Activated B cell treated with CpG ODN at 0.5 μM for 24 hours (primary cell): Measurements from ENCODE around the gene TUBA1C. TPM values are rescaled to one million over a fixed set of nuclear protein-coding genes. Genes with fewer than 3 reads are reported as not detected.

ENCODE experiments used
- ATAC-seq: fragments of 200-7000 bp; cut with Tn5 transposase; one replicate; pipeline ENCODE4 v1.10.0; 2021; ENCODE audit warnings: low read depth, mild to moderate bottlenecking, moderate library complexity
- CTCF ChIA-PET: fragments of 350-600 bp; sonication (Branson Sonifier 250); formaldehyde crosslinking; loops from one replicate; lab custom pipeline; 2021; ENCODE audit warnings: antibody characterized with exemption; lab: Charles Lee
- POLR2A ChIA-PET: fragments of 350-600 bp; sonication (Branson Sonifier 250); formaldehyde crosslinking; loops from one replicate; lab custom pipeline; 2021; ENCODE audit warnings: antibody characterized with exemption; lab: Charles Lee
- DNase-seq: peaks from one replicate; pipeline ENCODE4 v3.0.0; 2022
- H3K27ac Mint-ChIP-seq: one replicate; pipeline ENCODE4 v1.8.0; 2020; ENCODE audit warnings: mixed read lengths
- H3K27me3 Mint-ChIP-seq: one replicate; pipeline ENCODE4 v1.8.0; 2021; ENCODE audit warnings: mixed read lengths
- H3K36me3 Mint-ChIP-seq: one replicate; pipeline ENCODE4 v1.8.0; 2021; ENCODE audit warnings: low read depth, mixed read lengths
- H3K4me1 Mint-ChIP-seq: one replicate; pipeline ENCODE4 v1.8.0; 2021; ENCODE audit warnings: mixed read lengths
- H3K4me3 Mint-ChIP-seq: one replicate; pipeline ENCODE4 v1.8.0; 2020; ENCODE audit warnings: mild to moderate bottlenecking, mixed read lengths
- H3K9me3 Mint-ChIP-seq: one replicate; pipeline ENCODE4 v1.8.0; 2020; ENCODE audit warnings: mixed read lengths
- intact Hi-C: fragments of 100-400 bp; cut with micrococcal nuclease; formaldehyde crosslinking; loops from one replicate; pipeline ENCODE4 v1.15.1; 2024
- total RNA-seq: library from RNA; stranded (reverse); gene quantifications from 2 replicates; pipeline ENCODE4 v1.2.3, GENCODE V29; 2022
- TF ChIP-seq, protein P1 (sequence below): fragments of 200-600 bp; IDR thresholded peaks from one replicate; pipeline ENCODE4 v1.8.0; 2022; ENCODE audit warnings: antibody characterized with exemption, mild to moderate bottlenecking

Gene TUBA1C
- total RNA-seq, 1 donor from 2014 or later, result 142 TPM

GRCh38 chr12:49233842-49234526 is 30.9 kb upstream of the TUBA1C start:
- TF ChIP-seq, protein P1, sequence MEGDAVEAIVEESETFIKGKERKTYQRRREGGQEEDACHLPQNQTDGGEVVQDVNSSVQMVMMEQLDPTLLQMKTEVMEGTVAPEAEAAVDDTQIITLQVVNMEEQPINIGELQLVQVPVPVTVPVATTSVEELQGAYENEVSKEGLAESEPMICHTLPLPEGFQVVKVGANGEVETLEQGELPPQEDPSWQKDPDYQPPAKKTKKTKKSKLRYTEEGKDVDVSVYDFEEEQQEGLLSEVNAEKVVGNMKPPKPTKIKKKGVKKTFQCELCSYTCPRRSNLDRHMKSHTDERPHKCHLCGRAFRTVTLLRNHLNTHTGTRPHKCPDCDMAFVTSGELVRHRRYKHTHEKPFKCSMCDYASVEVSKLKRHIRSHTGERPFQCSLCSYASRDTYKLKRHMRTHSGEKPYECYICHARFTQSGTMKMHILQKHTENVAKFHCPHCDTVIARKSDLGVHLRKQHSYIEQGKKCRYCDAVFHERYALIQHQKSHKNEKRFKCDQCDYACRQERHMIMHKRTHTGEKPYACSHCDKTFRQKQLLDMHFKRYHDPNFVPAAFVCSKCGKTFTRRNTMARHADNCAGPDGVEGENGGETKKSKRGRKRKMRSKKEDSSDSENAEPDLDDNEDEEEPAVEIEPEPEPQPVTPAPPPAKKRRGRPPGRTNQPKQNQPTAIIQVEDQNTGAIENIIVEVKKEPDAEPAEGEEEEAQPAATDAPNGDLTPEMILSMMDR, result no peak
- intact Hi-C loops, result loop anchor here (1.0 to 10.0 kb wide), 8 partner anchors 31 to 309 kb away; partner anchors contain the start of genes FKBP11, LMBR1L, RHEBL1 and TUBA1A
- H3K9me3 Mint-ChIP-seq, result no peaks in the 10 kb centered on the region
- CTCF ChIA-PET, result interaction anchor here (0.9 to 3.5 kb wide), 6 partner anchors 13 to 146 kb away, joined by 3 to 43 read pairs (median 12); partner anchors contain the start of gene TUBA1B
- H3K27me3 Mint-ChIP-seq, result no peaks in the 10 kb centered on the region
- peaks cover 3% of the 10 kb centered on the region for H3K36me3 Mint-ChIP-seq
- H3K4me3 Mint-ChIP-seq, result peak overlapping the region; percentile 93
- peaks cover 15% of the 10 kb centered on the region for H3K4me1 Mint-ChIP-seq
- DNase-seq (peak; percentile 41), ATAC-seq (peak; percentile 29)
- POLR2A ChIA-PET, result interaction anchor here (0.6 to 3.6 kb wide), 8 partner anchors 33 to 1984 kb away, joined by 3 to 78 read pairs (median 4); partner anchors contain the start of genes KMT2D, POU6F1, RHEBL1 and TUBA1A
- H3K27ac Mint-ChIP-seq, result peak overlapping the region; percentile 89

- Mint-ChIP-seq H3K4me1 (peaks cover 15% of the 10 kb centered on the region), H3K36me3 (peaks cover 3% of the 10 kb centered on the region), H3K9me3 (no peaks in the 10 kb centered on the region), H3K4me3 (peak overlapping the region; percentile 50), H3K27ac (no peak overlapping the region), H3K27me3 (no peaks in the 10 kb centered on the region)
- intact Hi-C loops, result loop anchor here (10.0 kb wide), 1 partner anchor 312 kb away; the partner anchor contains the start of gene FKBP11
- CTCF ChIA-PET, result interaction anchor here (0.9 to 3.5 kb wide), 6 partner anchors 46 to 239 kb away, joined by 4 to 43 read pairs (median 9); no protein-coding TSS in a partner anchor
- ATAC-seq (no peak), DNase-seq (no peak)
- POLR2A ChIA-PET, result interaction anchor here (0.6 to 3.6 kb wide), 2 partner anchors 29 to 106 kb away, joined by 3 to 78 read pairs; partner anchors contain the start of gene TUBA1B
- TF ChIP-seq, protein P1, result no peak
These were observed 28.5 kb upstream of the TUBA1C start for GRCh38 chr12:49236423-49236822.

DNA sequence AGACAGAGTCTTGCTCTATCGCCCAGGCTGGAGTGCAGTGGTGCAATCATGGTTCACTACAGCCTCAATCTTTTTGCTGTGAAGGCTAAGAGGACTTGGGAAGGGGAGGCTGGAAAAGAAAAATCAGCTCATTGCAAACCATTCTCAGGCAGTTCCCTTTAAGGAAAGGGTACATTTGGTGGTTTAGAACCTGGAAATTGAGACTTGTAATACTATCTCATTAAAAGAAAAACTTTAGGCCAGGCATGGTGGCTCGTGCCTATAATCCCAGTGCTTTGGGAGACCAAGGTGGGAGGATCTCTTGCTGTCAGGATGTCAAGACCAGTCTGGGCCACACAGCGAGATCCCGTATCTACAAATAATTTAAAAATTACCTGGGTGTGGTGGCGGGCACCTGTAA is 21.3 kb upstream of the TUBA1C start:
- ChIA-PET POLR2A (no interaction called here), CTCF (interaction anchor here (0.6 kb wide), 1 partner anchor 8 kb away, joined by 3 read pairs; no protein-coding TSS in a partner anchor)
- DNase-seq (no peak), ATAC-seq (no peak)
- Mint-ChIP-seq H3K4me1 (no peaks in the 10 kb centered on the region), H3K36me3 (no peaks in the 10 kb centered on the region), H3K27ac (no peak overlapping the region), H3K4me3 (no peak overlapping the region), H3K27me3 (no peaks in the 10 kb centered on the region), H3K9me3 (no peaks in the 10 kb centered on the region)
- TF ChIP-seq, protein P1, result no peak
- intact Hi-C loops, result no loop called here

DNA sequence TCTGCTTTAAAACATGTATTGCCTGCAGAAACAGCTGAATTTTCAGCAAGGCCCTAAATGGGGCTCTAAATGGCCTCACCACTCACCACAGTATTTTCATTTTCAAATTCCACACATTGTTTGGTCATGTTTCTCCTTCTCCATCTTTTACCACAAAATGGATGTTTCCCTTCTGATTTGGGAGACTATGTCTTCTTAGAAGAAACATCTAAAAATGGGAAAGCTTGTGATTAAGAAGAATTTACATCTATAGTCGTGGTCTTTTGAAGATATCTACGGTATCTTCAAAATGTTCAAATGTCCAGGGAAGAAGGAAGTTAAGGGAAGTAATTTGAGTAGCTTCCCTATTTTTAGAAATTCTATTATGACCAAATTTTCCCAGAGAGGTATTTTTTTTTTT is 20.7 kb upstream of the TUBA1C start:
- DNase-seq, result no peak
- Mint-ChIP-seq H3K27me3 (no peaks in the 10 kb centered on the region), H3K36me3 (no peaks in the 10 kb centered on the region), H3K4me3 (no peak overlapping the region), H3K4me1 (no peaks in the 10 kb centered on the region), H3K9me3 (no peaks in the 10 kb centered on the region), H3K27ac (no peak overlapping the region)
- ChIA-PET CTCF (no interaction called here), POLR2A (interaction anchor here (1.1 kb wide), 1 partner anchor 22 kb away, joined by 4 read pairs; no protein-coding TSS in a partner anchor)
- intact Hi-C loops, result no loop called here
- no peak for ATAC-seq
- TF ChIP-seq, protein P1, result no peak

- no peaks in the 10 kb centered on the region for H3K27me3 Mint-ChIP-seq
- no peak for DNase-seq
- intact Hi-C loops, result no loop called here
- no peaks in the 10 kb centered on the region for H3K4me1 Mint-ChIP-seq
- H3K27ac Mint-ChIP-seq, result no peak overlapping the region
- ChIA-PET POLR2A (no interaction called here), CTCF (no interaction called here)
- no peaks in the 10 kb centered on the region for H3K9me3 Mint-ChIP-seq
- no peaks in the 10 kb centered on the region for H3K36me3 Mint-ChIP-seq
- ATAC-seq, result no peak
- TF ChIP-seq, protein P1, result no peak
- H3K4me3 Mint-ChIP-seq, result no peak overlapping the region
These were observed 13.5 kb upstream of the TUBA1C start for GRCh38 chr12:49251357-49251756.
